H7 (cell line): ENCODE results near the gene CLTCL1. TPM values are rescaled to one million over a fixed set of nuclear protein-coding genes. Genes with fewer than 3 reads are reported as not detected.

Experiments used
- DNase-seq: peaks from one replicate; pipeline ENCODE4 v3.0.0; 2012
- H3K27me3 ChIP-seq: 2 replicates; pipeline ENCODE4 v1.6.0; 2011; ENCODE audit warnings: mild to moderate bottlenecking, low read length; ENCODE audit not compliant: control insufficient read depth, insufficient read depth
- H3K36me3 ChIP-seq: replicated peaks from 2 replicates; pipeline ENCODE4 v1.5.1; 2011; ENCODE audit warnings: low read length; ENCODE audit not compliant: control insufficient read depth, insufficient read depth
- H3K4me3 ChIP-seq: 2 replicates; pipeline ENCODE4 v1.5.1; 2011; ENCODE audit warnings: low read depth, mild to moderate bottlenecking, control low read depth, low read length, moderate library complexity; ENCODE audit not compliant: insufficient read depth
- total RNA-seq: library from RNA; depleted of rRNA; stranded (reverse); fragments of >200 nt; shearing (Covaris generic); gene quantifications from 2 replicates; pipeline ENCODE4 v1.2.3, GENCODE V29; 2014

The CLTCL1 gene
- total RNA-seq, 1 experiment from 2014 or later: 10.3 TPM

- peaks cover 2% of the 10 kb centered on the region; the same call in 1 of the 2 replicates for H3K36me3 ChIP-seq
- H3K4me3 ChIP-seq: no peak overlapping the region
- no peaks in the 10 kb centered on the region for H3K27me3 ChIP-seq
- DNase-seq: peak; percentile 34
Measured at GRCh38 chr22:19195796-19196731, 95.5 kb downstream of the CLTCL1 start.

GRCh38 chr22:19194766-19195536 is 96.6 kb downstream of the CLTCL1 start:
- Histone ChIP-seq H3K36me3 (peaks cover 2% of the 10 kb centered on the region; the same call in 1 of the 2 replicates), H3K4me3 (no peak overlapping the region), H3K27me3 (no peaks in the 10 kb centered on the region)
- no peak for DNase-seq

GRCh38 chr22:19193879-19194278 is 97.6 kb downstream of the CLTCL1 start:
- DNase-seq: no peak
- no peaks in the 10 kb centered on the region for H3K27me3 ChIP-seq
- H3K4me3 ChIP-seq: no peak overlapping the region
- H3K36me3 ChIP-seq: no peaks in the 10 kb centered on the region; the same call in 1 of the 2 replicates

- DNase-seq: no peak
- H3K4me3 ChIP-seq: no peak overlapping the region
- H3K27me3 ChIP-seq: no peaks in the 10 kb centered on the region
- no peaks in the 10 kb centered on the region; the same call in 1 of the 2 replicates for H3K36me3 ChIP-seq
Measured at GRCh38 chr22:19187716-19188563, 103.6 kb downstream of the CLTCL1 start.

DNA sequence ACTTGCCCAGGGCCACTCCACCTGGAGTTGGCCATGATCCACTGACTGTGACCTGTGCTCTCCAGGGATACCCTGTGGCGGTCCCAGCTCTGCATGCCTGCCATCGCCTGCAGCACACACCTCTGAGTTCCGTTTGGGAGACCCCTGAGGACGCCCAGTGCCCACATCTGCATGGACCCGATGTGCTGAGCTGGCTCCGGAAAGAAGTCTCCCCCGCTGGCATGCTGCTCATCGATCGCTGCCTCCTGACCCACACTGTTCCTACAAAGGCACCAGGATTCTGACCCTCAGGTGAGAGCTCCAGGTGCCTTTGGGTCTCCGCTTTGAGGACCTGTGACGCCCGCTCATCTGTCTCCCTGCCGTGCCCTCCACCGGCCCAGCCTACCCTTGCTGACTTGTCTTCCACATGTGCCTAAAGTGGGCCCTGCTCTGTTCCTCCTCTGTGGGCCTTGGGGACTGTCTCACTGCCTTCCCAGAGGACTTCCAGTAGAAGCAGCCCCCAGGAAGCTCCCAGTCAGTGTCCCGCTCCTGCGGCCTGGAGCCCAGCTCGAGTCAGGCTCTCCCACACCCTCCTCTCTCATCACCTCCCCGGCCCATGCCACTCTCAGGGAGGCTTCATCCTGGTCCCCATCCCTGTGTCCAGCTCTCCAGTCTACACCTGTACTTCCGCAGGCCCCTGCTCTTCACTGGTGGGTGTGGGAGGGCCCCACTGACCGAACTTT is 107.1 kb downstream of the CLTCL1 start:
- no peak overlapping the region for H3K4me3 ChIP-seq
- no peak for DNase-seq
- no peaks in the 10 kb centered on the region for H3K27me3 ChIP-seq
- H3K36me3 ChIP-seq: no peaks in the 10 kb centered on the region; the same call in 1 of the 2 replicates

DNA sequence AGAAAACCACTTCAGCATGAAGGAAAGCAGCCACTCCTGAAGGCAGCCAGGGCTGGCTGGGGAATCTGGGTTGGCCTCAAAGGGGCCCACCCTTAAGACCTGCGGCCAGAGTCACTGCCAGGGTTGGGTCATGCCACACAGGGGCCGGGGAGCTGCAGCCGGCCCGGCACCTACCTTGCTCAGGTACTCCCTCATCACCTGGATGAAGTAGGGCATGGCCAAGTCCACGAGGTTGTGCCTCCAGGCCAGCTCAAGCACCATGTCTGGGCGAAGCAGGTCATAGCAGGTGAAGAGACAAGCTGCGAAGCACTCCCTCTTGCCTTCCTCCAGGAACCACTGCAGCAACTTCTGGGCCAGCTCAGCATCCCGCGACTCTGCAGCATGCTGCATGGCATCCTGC is 108.3 kb downstream of the CLTCL1 start:
- DNase-seq: no peak
- H3K27me3 ChIP-seq: no peaks in the 10 kb centered on the region
- no peak overlapping the region for H3K4me3 ChIP-seq

DNA sequence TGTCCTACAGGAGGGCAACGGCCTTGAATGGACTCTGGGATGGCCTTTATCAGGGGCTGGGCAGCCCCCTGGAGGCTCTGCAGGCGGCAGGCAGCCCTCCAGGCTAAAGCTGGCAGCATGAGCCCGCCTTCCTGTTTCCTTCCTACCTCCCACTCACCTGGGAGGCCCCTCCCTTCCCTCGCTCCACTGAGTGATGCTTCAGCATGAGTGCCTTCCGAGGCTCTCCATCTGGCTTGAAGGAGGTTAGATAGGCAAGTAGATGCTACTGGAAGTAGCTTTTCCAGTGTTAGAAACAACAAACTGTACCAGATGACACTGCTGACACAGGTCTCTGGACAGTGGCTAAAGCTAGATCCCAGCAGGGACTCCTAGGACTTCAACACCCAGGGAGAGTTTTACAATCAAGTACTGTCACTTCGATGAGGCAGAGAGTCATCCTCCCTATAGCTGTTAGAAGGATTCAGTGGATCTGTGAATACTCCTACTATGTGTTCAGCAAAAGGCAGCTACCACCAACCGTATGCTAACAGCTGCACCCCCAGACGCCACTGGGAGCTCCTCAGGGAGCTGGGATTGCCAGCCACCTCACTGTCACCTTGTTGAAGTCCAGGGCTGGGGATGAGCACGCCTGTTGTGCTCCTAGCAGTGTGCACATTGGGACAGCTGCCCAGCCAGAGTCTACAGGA is 108.9 kb downstream of the CLTCL1 start:
- Histone ChIP-seq H3K27me3 (no peaks in the 10 kb centered on the region), H3K4me3 (no peak overlapping the region), H3K36me3 (no peaks in the 10 kb centered on the region; the same call in 1 of the 2 replicates)
- no peak for DNase-seq

More for the DNA sequence above, 108.3 kb downstream of the CLTCL1 start:
- no peaks in the 10 kb centered on the region; the same call in 1 of the 2 replicates for H3K36me3 ChIP-seq

- Histone ChIP-seq H3K36me3 (peaks cover under 1% of the 10 kb centered on the region), H3K4me3 (no peak overlapping the region), H3K27me3 (no peaks in the 10 kb centered on the region)
- no peak for DNase-seq
Measured at GRCh38 chr22:19181786-19182471, 109.6 kb downstream of the CLTCL1 start.

- Histone ChIP-seq H3K27me3 (no peaks in the 10 kb centered on the region), H3K4me3 (no peak overlapping the region), H3K36me3 (peaks cover 2% of the 10 kb centered on the region)
- no peak for DNase-seq
Measured at GRCh38 chr22:19180740-19181410, 110.6 kb downstream of the CLTCL1 start.

- no peak overlapping the region for H3K4me3 ChIP-seq
- peaks cover 5% of the 10 kb centered on the region for H3K36me3 ChIP-seq
- DNase-seq: no peak
- H3K27me3 ChIP-seq: no peaks in the 10 kb centered on the region
Measured at GRCh38 chr22:19180234-19180633, 111.3 kb downstream of the CLTCL1 start.

GRCh38 chr22:19179497-19180048 is 111.9 kb downstream of the CLTCL1 start:
- peak; percentile 90 for DNase-seq
- Histone ChIP-seq H3K36me3 (peaks cover 6% of the 10 kb centered on the region), H3K27me3 (no peaks in the 10 kb centered on the region), H3K4me3 (peak overlapping the region; percentile 69)
